Measurements from ENCODE around the gene TUBGCP2.

DNA sequence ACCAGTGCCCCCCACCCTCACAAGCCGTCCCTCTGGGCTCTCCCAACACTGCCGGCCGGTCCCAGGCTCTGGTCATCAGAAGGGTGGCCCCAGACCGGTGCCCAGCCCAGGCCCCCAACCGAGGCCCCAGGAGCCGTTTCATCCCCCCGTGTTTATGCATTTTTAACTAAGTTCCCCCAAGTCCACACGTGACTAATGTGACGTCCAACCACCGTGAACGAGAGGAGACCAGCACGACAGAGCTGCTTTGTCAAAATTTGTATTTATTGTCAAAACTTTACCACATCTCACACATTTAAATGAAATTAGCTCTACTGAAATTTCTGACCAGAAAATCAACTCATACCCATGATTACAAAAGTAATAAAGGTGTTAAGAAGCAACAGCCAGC, 62.4 kb downstream of the TUBGCP2 start:
- TF ChIP-seq, protein P1, sequence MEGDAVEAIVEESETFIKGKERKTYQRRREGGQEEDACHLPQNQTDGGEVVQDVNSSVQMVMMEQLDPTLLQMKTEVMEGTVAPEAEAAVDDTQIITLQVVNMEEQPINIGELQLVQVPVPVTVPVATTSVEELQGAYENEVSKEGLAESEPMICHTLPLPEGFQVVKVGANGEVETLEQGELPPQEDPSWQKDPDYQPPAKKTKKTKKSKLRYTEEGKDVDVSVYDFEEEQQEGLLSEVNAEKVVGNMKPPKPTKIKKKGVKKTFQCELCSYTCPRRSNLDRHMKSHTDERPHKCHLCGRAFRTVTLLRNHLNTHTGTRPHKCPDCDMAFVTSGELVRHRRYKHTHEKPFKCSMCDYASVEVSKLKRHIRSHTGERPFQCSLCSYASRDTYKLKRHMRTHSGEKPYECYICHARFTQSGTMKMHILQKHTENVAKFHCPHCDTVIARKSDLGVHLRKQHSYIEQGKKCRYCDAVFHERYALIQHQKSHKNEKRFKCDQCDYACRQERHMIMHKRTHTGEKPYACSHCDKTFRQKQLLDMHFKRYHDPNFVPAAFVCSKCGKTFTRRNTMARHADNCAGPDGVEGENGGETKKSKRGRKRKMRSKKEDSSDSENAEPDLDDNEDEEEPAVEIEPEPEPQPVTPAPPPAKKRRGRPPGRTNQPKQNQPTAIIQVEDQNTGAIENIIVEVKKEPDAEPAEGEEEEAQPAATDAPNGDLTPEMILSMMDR (IDR thresholded peaks at IDR 0.05), result no peak
- TF ChIP-seq TCF7L2 (IDR thresholded peaks at IDR 0.05; ENCODE audit: low read depth, low read length) (no peak), POLR2AphosphoS5 (IDR thresholded peaks at IDR 0.05; ENCODE audit: low read depth, low read length) (no peak)
